OCI-LY1 (cell line): Measurements from ENCODE around the gene MPZL1.

Experiments
- H2AFZ ChIP-seq: fragments of 200-600 bp; sonication (generic), shearing (Covaris generic); 2 replicates; pipeline ENCODE4 v1.6.0; 2014; ENCODE audit warnings: antibody characterized with exemption, mild to moderate bottlenecking, low read length
- H3F3A ChIP-seq: fragments of 200-600 bp; sonication (generic), shearing (Covaris generic); 2 replicates; pipeline ENCODE4 v1.6.0; 2014; ENCODE audit warnings: mild to moderate bottlenecking, antibody characterized with exemption, low read length, moderate library complexity; ENCODE audit not compliant: insufficient read depth
- H3K27ac ChIP-seq: fragments of 200-600 bp; sonication (generic); 2 replicates; pipeline ENCODE4 v1.5.1; 2014; ENCODE audit warnings: low read length, mixed run types, mild to moderate bottlenecking, low read depth; ENCODE audit not compliant: poor library complexity, severe bottlenecking
- H3K27me3 ChIP-seq: fragments of 200-600 bp; sonication (generic); 2 replicates; pipeline ENCODE4 v1.6.0; 2014; ENCODE audit warnings: antibody characterized with exemption, mild to moderate bottlenecking, low read length, moderate library complexity; ENCODE audit not compliant: insufficient read depth
- H3K36me3 ChIP-seq: fragments of 200-600 bp; sonication (generic); 2 replicates; pipeline ENCODE4 v1.6.1; 2014; ENCODE audit warnings: mild to moderate bottlenecking, antibody characterized with exemption, low read length, moderate library complexity, mixed read lengths; ENCODE audit not compliant: insufficient read depth
- H3K4me1 ChIP-seq: fragments of 200-600 bp; sonication (generic); 2 replicates; pipeline ENCODE4 v1.5.1; 2014; ENCODE audit warnings: mild to moderate bottlenecking, low read length, moderate library complexity; ENCODE audit not compliant: insufficient read depth, severe bottlenecking
- H3K4me2 ChIP-seq: fragments of 200-600 bp; sonication (generic), shearing (Covaris generic); 2 replicates; pipeline ENCODE4 v1.6.1; 2014; ENCODE audit warnings: low read length
- H3K4me3 ChIP-seq: fragments of 200-600 bp; sonication (generic); 2 replicates; pipeline ENCODE4 v1.5.1; 2014; ENCODE audit warnings: low read length, low read depth, mild to moderate bottlenecking, mixed read lengths; ENCODE audit not compliant: poor library complexity, severe bottlenecking
- H3K79me2 ChIP-seq: fragments of 200-600 bp; shearing (Covaris generic); 2 replicates; pipeline ENCODE4 v1.6.1; 2016; ENCODE audit warnings: mixed run types, low read length, mixed read lengths; ENCODE audit not compliant: insufficient read depth
- H3K9ac ChIP-seq: fragments of 200-600 bp; sonication (generic), shearing (Covaris generic); 2 replicates; pipeline ENCODE4 v1.6.1; 2014; ENCODE audit warnings: mild to moderate bottlenecking, low read length, mixed read lengths
- H3K9me2 ChIP-seq: fragments of 200-600 bp; sonication (generic), shearing (Covaris generic); 2 replicates; pipeline ENCODE4 v1.6.1; 2014; ENCODE audit warnings: low read depth, mild to moderate bottlenecking, low read length, mixed read lengths
- H3K9me3 ChIP-seq: fragments of 200-600 bp; shearing (Covaris generic); 2 replicates; pipeline ENCODE4 v1.6.1; 2014; ENCODE audit warnings: low read length, mixed read lengths
- H4K20me1 ChIP-seq: fragments of 200-600 bp; sonication (generic), shearing (Covaris generic); 2 replicates; pipeline ENCODE4 v1.6.0; 2016; ENCODE audit warnings: mild to moderate bottlenecking, low read length; ENCODE audit not compliant: insufficient read depth
- EZH2 ChIP-seq: fragments of 200-600 bp; sonication (generic), shearing (Covaris generic); IDR thresholded peaks from 2 replicates; pipeline ENCODE4 v1.8.0; 2017; ENCODE audit warnings: borderline replicate concordance, mixed run types, mild to moderate bottlenecking, antibody characterized with exemption, low read length, moderate library complexity, mixed read lengths
- TF ChIP-seq, protein P1 (sequence below): fragments of 200-600 bp; sonication (generic), shearing (Covaris generic); IDR thresholded peaks from 2 replicates; pipeline ENCODE4 v1.5.1; 2017; ENCODE audit warnings: mild to moderate bottlenecking, antibody characterized with exemption, low read length, moderate library complexity, mixed read lengths

MPZL1 gene

DNA sequence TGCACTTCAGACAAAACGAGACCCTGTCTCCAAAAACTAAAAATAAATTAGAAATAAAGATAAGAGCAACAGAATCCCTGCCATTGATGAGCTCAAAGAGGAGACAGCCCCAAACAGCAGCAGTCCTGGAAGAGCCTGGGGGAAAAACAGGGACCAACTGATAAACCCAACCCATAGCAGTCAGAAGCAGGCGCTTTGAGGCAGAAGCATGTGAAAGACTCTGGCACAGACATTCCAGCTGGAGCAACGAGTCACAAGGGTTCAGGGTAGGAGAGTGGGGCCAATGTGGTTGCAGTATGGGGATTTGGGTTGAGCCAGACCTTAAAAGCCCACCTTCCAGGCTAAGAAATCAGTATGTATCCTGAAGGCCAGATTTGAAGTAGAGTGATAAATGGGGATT lies 78.5 kb downstream of the MPZL1 start:
- Histone ChIP-seq H3F3A (no peaks in the 10 kb centered on the region), H3K79me2 (no peaks in the 10 kb centered on the region), H3K36me3 (no peaks in the 10 kb centered on the region), H2AFZ (no peak overlapping the region), H3K9ac (no peak overlapping the region), H3K27me3 (no peaks in the 10 kb centered on the region), H3K4me1 (peaks cover 16% of the 10 kb centered on the region), H3K9me2 (no peaks in the 10 kb centered on the region), H3K27ac (no peak overlapping the region), H3K4me2 (no peak overlapping the region), H3K9me3 (no peaks in the 10 kb centered on the region), H4K20me1 (no peaks in the 10 kb centered on the region), H3K4me3 (no peak overlapping the region)
- TF ChIP-seq, protein P1, sequence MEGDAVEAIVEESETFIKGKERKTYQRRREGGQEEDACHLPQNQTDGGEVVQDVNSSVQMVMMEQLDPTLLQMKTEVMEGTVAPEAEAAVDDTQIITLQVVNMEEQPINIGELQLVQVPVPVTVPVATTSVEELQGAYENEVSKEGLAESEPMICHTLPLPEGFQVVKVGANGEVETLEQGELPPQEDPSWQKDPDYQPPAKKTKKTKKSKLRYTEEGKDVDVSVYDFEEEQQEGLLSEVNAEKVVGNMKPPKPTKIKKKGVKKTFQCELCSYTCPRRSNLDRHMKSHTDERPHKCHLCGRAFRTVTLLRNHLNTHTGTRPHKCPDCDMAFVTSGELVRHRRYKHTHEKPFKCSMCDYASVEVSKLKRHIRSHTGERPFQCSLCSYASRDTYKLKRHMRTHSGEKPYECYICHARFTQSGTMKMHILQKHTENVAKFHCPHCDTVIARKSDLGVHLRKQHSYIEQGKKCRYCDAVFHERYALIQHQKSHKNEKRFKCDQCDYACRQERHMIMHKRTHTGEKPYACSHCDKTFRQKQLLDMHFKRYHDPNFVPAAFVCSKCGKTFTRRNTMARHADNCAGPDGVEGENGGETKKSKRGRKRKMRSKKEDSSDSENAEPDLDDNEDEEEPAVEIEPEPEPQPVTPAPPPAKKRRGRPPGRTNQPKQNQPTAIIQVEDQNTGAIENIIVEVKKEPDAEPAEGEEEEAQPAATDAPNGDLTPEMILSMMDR, result no peak
- TF ChIP-seq EZH2, result no peak

GRCh38 chr1:167802235-167802634 lies 80.5 kb downstream of the MPZL1 start:
- TF ChIP-seq, protein P1, result no peak
- TF ChIP-seq EZH2, result no peak
- no peaks in the 10 kb centered on the region for H3K27me3 ChIP-seq
- H3K9me3 ChIP-seq, result no peaks in the 10 kb centered on the region
- no peak overlapping the region for H3K4me2 ChIP-seq
- H3F3A ChIP-seq, result no peaks in the 10 kb centered on the region
- no peak overlapping the region for H3K4me3 ChIP-seq
- H2AFZ ChIP-seq, result no peak overlapping the region
- H3K9me2 ChIP-seq, result no peaks in the 10 kb centered on the region
- no peak overlapping the region for H3K27ac ChIP-seq
- H3K79me2 ChIP-seq, result no peaks in the 10 kb centered on the region
- peaks cover 19% of the 10 kb centered on the region for H3K4me1 ChIP-seq
- no peaks in the 10 kb centered on the region for H4K20me1 ChIP-seq
- H3K9ac ChIP-seq, result no peak overlapping the region
- no peaks in the 10 kb centered on the region; the same call in 1 of the 2 replicates for H3K36me3 ChIP-seq

DNA sequence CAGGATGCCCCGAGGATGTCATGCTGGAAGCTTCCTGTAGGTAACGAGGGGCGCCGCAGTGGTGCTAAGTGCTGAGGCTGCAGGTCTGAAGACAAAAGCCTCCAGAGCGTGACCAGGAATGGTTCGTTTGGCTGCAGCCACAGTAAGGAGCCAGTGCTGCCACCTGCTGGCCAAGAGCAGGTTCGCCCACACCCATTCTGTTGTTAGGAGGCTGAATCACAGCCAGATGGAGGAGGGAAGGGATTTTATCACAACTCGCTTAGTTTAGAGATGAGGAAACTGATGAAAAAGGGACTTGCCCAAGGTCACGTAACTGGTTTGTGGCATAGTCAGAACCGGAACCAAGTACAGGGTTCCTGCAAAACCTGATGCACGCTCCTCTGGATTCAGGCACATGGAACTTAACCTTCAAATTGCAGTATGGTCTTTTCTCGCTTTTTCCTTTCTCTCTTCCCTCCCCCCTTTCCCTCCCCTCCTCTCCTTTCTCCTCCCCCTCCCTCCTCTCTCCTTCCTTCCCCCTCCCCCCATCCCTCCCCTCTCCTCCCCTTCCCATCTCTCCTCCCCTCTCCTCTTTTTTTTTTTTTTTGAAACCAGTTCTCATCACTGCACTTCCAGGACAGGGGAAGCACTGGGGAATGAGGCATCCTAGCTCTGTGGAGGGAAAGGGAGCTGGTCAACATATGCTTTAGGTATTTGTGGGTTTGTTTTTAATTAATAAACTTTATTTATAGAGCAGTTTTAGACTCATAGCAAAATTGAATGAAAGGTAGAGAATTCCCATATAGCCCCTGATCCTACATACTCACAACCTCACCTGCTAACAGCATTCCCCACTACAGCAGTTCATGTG lies 81.8 kb downstream of the MPZL1 start:
- no peak overlapping the region for H2AFZ ChIP-seq
- TF ChIP-seq EZH2, result no peak
- TF ChIP-seq, protein P1, result peak; percentile 98
- peaks cover 19% of the 10 kb centered on the region for H3K4me1 ChIP-seq
- no peak overlapping the region for H3K27ac ChIP-seq
- no peaks in the 10 kb centered on the region; the same call in 1 of the 2 replicates for H3K36me3 ChIP-seq
- no peaks in the 10 kb centered on the region for H3K9me3 ChIP-seq
- no peaks in the 10 kb centered on the region for H3K79me2 ChIP-seq
- no peaks in the 10 kb centered on the region for H4K20me1 ChIP-seq
- H3K9me2 ChIP-seq, result no peaks in the 10 kb centered on the region
- H3K4me3 ChIP-seq, result no peak overlapping the region
- H3F3A ChIP-seq, result no peaks in the 10 kb centered on the region
- no peaks in the 10 kb centered on the region for H3K27me3 ChIP-seq
- no peak overlapping the region for H3K4me2 ChIP-seq
- no peak overlapping the region for H3K9ac ChIP-seq
